Ascending aorta (tissue), 2 donors: ENCODE results near the gene ERLIN1. TPM values are rescaled to one million over a fixed set of nuclear protein-coding genes. Genes with fewer than 3 reads are reported as not detected.

Source experiments
- DNase-seq, 2 donors: peaks; one replicate each; pipeline ENCODE4 v3.0.0-alpha.2; 2019; ENCODE audit warnings: low spot score in 2 of 2
- H3K27ac ChIP-seq, 2 donors: fragments of 200-600 bp; sonication (generic); one replicate each; pipeline ENCODE4 v1.5.1; 2016 to 2017; ENCODE audit warnings: mild to moderate bottlenecking in 1 of 2
- H3K27me3 ChIP-seq: fragments of 200-600 bp; sonication (generic); one replicate; pipeline ENCODE4 v1.5.1; 2017
- H3K36me3 ChIP-seq, 2 donors: fragments of 200-600 bp; sonication (generic); one replicate each; pipeline ENCODE4 v1.5.1; 2016
- H3K4me1 ChIP-seq, 2 donors: fragments of 200-600 bp; sonication (generic); one replicate each; pipeline ENCODE4 v1.5.1; 2016 to 2017; ENCODE audit warnings: mild to moderate bottlenecking in 1 of 2
- H3K4me3 ChIP-seq, 2 donors: fragments of 200-600 bp; sonication (generic); one replicate each; pipeline ENCODE4 v1.5.1; 2016 to 2017; ENCODE audit warnings: mild to moderate bottlenecking in 1 of 2
- H3K9me3 ChIP-seq, 2 donors: fragments of 200-600 bp; sonication (generic); one replicate each; pipeline ENCODE4 v1.5.1; 2016
- intact Hi-C: fragments of 100-400 bp; cut with DNase I; formaldehyde crosslinking; loops from one replicate; pipeline ENCODE4 v1.15.1; 2023
- total RNA-seq: library from RNA; depleted of rRNA; stranded (reverse); fragments of >200 nt; gene quantifications from one replicate; pipeline ENCODE4 v1.1.0, GENCODE V29; 2016
- TF ChIP-seq, protein P1 (sequence below), 3 experiments: fragments of 200-600 bp in 2 of 3; fragments of 450-650 bp in 1 of 3; sonication (generic) in 2 of 3; IDR thresholded peaks; one replicate each; pipeline ENCODE4 v1.5.1; 2016 to 2019; ENCODE audit warnings: antibody characterized with exemption in 3 of 3, mild to moderate bottlenecking in 1 of 3, moderate library complexity in 1 of 3

The ERLIN1 gene
- total RNA-seq, 1 donor from 2014 or later, result 16.6 TPM

DNA sequence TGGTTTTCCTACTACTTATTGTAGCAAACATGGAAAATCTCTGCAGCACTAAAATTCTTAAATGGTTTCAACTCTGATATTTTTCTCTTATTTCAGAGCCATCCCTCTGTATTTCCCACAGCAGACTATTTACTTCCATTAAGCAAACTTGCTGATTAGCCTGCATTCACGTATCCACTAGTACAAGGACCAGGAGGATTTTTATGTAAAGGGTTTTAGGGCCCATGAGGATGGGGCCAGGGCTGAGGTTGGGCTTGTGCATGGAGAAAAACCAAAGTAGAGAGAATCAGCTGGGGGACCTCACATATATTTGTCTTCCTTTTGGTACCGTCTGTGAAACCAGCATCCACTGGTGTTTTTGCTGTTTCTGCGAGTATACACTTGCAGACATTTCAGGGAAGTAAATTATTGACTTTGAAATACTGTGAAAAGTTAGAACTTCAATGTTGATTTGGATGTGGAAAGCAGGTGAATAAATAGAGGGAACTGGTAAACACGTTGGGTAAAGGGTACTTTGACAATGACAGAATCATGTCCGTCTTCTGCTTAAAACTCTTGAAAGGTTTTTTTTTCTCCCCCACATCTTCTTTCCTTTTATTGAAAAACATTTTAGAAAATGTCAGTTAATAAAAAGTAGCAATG is 44.3 kb downstream of the ERLIN1 start:
- no peaks in the 10 kb centered on the region for H3K27me3 ChIP-seq
- DNase-seq, result no peak
- no peaks in the 10 kb centered on the region for H3K36me3 ChIP-seq
- no peaks in the 10 kb centered on the region for H3K4me1 ChIP-seq
- no peak overlapping the region for H3K27ac ChIP-seq
- no peak overlapping the region for H3K4me3 ChIP-seq
- no peaks in the 10 kb centered on the region for H3K9me3 ChIP-seq
- TF ChIP-seq, protein P1, sequence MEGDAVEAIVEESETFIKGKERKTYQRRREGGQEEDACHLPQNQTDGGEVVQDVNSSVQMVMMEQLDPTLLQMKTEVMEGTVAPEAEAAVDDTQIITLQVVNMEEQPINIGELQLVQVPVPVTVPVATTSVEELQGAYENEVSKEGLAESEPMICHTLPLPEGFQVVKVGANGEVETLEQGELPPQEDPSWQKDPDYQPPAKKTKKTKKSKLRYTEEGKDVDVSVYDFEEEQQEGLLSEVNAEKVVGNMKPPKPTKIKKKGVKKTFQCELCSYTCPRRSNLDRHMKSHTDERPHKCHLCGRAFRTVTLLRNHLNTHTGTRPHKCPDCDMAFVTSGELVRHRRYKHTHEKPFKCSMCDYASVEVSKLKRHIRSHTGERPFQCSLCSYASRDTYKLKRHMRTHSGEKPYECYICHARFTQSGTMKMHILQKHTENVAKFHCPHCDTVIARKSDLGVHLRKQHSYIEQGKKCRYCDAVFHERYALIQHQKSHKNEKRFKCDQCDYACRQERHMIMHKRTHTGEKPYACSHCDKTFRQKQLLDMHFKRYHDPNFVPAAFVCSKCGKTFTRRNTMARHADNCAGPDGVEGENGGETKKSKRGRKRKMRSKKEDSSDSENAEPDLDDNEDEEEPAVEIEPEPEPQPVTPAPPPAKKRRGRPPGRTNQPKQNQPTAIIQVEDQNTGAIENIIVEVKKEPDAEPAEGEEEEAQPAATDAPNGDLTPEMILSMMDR (IDR thresholded peaks at IDR 0.05), result no peak
- intact Hi-C loops, result no loop called here

DNA sequence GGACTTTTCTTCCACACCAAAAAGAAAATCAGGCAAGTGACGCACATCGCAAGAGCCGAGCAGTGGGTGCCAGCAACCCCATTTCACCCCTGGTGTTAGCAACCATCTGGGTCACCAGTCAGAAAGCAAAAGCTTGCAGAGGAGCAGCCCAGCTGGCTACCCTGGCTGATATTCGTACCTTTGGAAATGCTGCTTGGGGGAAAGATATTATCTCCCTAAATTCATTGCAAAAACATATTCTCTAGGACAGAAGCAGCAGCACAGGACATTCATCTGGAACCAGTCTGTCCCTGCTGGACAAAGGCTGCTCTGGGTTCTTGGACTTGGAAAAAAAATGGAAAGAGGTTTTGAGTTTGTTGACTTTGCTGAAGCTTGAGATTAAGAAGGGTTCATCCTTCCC is 45.8 kb downstream of the ERLIN1 start:
- intact Hi-C loops, result no loop called here
- H3K4me1 ChIP-seq, result no peaks in the 10 kb centered on the region
- H3K36me3 ChIP-seq, result no peaks in the 10 kb centered on the region
- H3K4me3 ChIP-seq, result no peak overlapping the region
- H3K27me3 ChIP-seq, result no peaks in the 10 kb centered on the region
- no peak overlapping the region for H3K27ac ChIP-seq
- H3K9me3 ChIP-seq, result no peaks in the 10 kb centered on the region
- TF ChIP-seq, protein P1 (IDR thresholded peaks at IDR 0.05), result no peak
- no peak for DNase-seq

DNA sequence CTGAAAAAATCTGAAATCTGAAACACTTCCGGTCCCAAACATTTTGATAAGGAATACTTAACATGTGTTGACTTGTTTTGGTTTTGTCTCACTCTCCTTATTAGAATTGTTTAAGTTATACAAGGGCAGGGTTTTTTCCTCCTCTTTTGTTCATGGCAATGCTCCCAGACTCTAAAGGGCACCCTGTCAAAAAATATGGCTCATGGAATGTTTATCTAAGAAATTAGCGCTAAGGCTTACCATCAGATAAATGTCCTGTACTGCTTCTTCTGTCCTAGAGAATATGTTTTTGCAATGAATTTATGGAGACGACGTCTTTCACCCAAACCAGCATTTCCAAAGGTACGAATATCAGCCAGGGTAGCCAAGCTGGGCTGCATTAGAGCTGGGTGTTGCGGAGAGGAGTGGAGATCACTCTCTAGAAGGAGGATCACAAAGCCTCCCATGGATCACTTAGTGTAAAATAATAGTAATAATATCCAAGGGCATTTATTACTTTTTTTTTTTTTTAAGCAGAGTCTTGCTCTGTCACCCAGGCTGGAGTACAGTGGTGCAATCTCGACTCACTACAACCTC is 46.8 kb downstream of the ERLIN1 start:
- H3K27me3 ChIP-seq, result no peaks in the 10 kb centered on the region
- TF ChIP-seq, protein P1 (IDR thresholded peaks at IDR 0.05), result no peak
- intact Hi-C loops, result no loop called here
- H3K4me1 ChIP-seq, result no peaks in the 10 kb centered on the region
- no peak overlapping the region for H3K4me3 ChIP-seq
- DNase-seq, result no peak
- H3K36me3 ChIP-seq, result no peaks in the 10 kb centered on the region
- H3K9me3 ChIP-seq, result no peaks in the 10 kb centered on the region
- no peak overlapping the region for H3K27ac ChIP-seq

DNA sequence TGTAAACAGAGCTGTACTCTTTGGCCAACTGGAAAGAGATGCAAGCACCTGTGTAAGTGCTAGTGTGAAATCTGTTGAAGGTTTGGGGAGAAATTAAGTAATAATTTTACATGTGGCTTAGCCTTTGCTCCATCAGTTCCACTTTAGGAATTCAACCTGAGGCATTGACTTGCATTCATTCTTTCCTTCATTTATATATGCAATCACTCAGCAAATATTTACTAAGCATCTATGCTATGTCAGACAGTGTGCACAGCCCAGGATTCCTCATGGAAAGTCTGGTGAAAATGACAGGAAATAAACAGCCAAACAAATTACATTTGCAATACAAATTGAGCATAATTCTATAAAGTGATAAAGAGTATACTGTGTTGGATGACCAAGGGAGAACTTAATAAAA is 50.3 kb downstream of the ERLIN1 start:
- Histone ChIP-seq H3K4me3 (no peak overlapping the region), H3K27ac (no peak overlapping the region), H3K4me1 (no peaks in the 10 kb centered on the region), H3K27me3 (no peaks in the 10 kb centered on the region), H3K9me3 (no peaks in the 10 kb centered on the region), H3K36me3 (no peaks in the 10 kb centered on the region)
- intact Hi-C loops, result no loop called here
- DNase-seq, result no peak
- TF ChIP-seq, protein P1 (IDR thresholded peaks at IDR 0.05), result no peak

DNA sequence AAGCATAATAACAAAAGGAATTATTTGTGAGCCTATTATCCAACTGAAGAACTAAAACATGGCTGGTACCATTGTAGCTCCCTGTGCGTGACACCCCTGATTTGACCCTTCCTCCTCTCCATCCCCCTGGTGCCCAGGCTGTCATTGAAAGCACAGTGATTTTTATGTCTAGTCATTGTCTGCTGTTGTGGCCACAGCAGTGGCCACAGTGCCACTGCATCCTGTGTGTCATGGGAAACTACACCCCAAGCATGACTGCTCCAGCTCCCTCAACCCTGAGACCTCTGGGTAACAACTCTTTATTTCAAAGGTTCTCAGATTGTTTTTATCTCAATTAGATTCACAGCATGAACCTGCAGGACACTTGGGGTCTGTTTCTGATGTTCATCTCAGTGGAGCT is 52.0 kb downstream of the ERLIN1 start:
- no peaks in the 10 kb centered on the region for H3K27me3 ChIP-seq
- no peaks in the 10 kb centered on the region for H3K9me3 ChIP-seq
- DNase-seq, result no peak
- H3K4me1 ChIP-seq, result no peaks in the 10 kb centered on the region
- no peaks in the 10 kb centered on the region for H3K36me3 ChIP-seq
- H3K27ac ChIP-seq, result no peak overlapping the region
- no peak overlapping the region for H3K4me3 ChIP-seq
- intact Hi-C loops, result no loop called here
- TF ChIP-seq, protein P1 (IDR thresholded peaks at IDR 0.05), result no peak
